ENCODE results near the gene MYRF. TPM values are rescaled to one million over a fixed set of nuclear protein-coding genes. Genes with fewer than 3 reads are reported as not detected.

The MYRF gene
- total RNA-seq, 2 experiments from 2014 or later: 2.8 to 2.9 TPM

- H3K27me3 Mint-ChIP-seq (ENCODE audit: low read depth): no peaks in the 10 kb centered on the region
- no peaks in the 10 kb centered on the region for H3K9me3 Mint-ChIP-seq (ENCODE audit: insufficient read depth)
- no peak overlapping the region for H3K27ac Mint-ChIP-seq
- ChIA-PET CTCF (interaction anchor here (0.5 to 3.1 kb wide), 39 partner anchors 10 to 397 kb away, joined by 3 to 44 read pairs (median 4); partner anchors contain the start of genes DAGLA, FEN1 and TMEM258), POLR2A (no interaction called here)
- H3K4me1 Mint-ChIP-seq (ENCODE audit: low read depth): peaks cover 2% of the 10 kb centered on the region
- DNase-seq (peak; percentile 88), ATAC-seq (peak; percentile 96)
- H3K36me3 Mint-ChIP-seq (ENCODE audit: low read depth): no peaks in the 10 kb centered on the region
- H3K4me3 Mint-ChIP-seq: no peak overlapping the region
Measured at GRCh38 chr11:61733120-61733978, 19.1 kb upstream of the MYRF start.

- CTCF ChIA-PET: interaction anchor here (1.3 to 2.1 kb wide), 5 partner anchors 11 to 56 kb away, joined by 4 to 19 read pairs (median 11); no protein-coding TSS in a partner anchor
- H3K27ac Mint-ChIP-seq: no peak overlapping the region
- DNase-seq (no peak), ATAC-seq (no peak)
- H3K9me3 Mint-ChIP-seq (ENCODE audit: insufficient read depth): no peaks in the 10 kb centered on the region
- H3K27me3 Mint-ChIP-seq (ENCODE audit: low read depth): no peaks in the 10 kb centered on the region
- POLR2A ChIA-PET: no interaction called here
- peaks cover 2% of the 10 kb centered on the region for H3K4me1 Mint-ChIP-seq (ENCODE audit: low read depth)
- no peak overlapping the region for H3K4me3 Mint-ChIP-seq
- no peaks in the 10 kb centered on the region for H3K36me3 Mint-ChIP-seq (ENCODE audit: low read depth)
Measured at GRCh38 chr11:61734767-61735166, 17.7 kb upstream of the MYRF start.

GRCh38 chr11:61735391-61735790 is 17.0 kb upstream of the MYRF start:
- ChIA-PET CTCF (interaction anchor here (1.3 to 1.4 kb wide), 2 partner anchors 12 to 62 kb away, joined by 3 to 4 read pairs; no protein-coding TSS in a partner anchor), POLR2A (no interaction called here)
- no peak for DNase-seq
- ATAC-seq: no peak
- Mint-ChIP-seq H3K4me1 (ENCODE audit: low read depth) (peaks cover 2% of the 10 kb centered on the region), H3K9me3 (ENCODE audit: insufficient read depth) (no peaks in the 10 kb centered on the region), H3K4me3 (no peak overlapping the region), H3K27ac (no peak overlapping the region), H3K36me3 (ENCODE audit: low read depth) (no peaks in the 10 kb centered on the region), H3K27me3 (ENCODE audit: low read depth) (no peaks in the 10 kb centered on the region)

GRCh38 chr11:61736310-61736709 is 16.1 kb upstream of the MYRF start:
- no peak overlapping the region for H3K4me3 Mint-ChIP-seq
- H3K9me3 Mint-ChIP-seq (ENCODE audit: insufficient read depth): no peaks in the 10 kb centered on the region
- ChIA-PET CTCF (interaction anchor here (1.4 kb wide), 1 partner anchor 61 kb away, joined by 3 read pairs; no protein-coding TSS in a partner anchor), POLR2A (no interaction called here)
- no peak for DNase-seq
- H3K27ac Mint-ChIP-seq: no peak overlapping the region
- no peaks in the 10 kb centered on the region for H3K36me3 Mint-ChIP-seq (ENCODE audit: low read depth)
- H3K27me3 Mint-ChIP-seq (ENCODE audit: low read depth): no peaks in the 10 kb centered on the region
- H3K4me1 Mint-ChIP-seq (ENCODE audit: low read depth): peaks cover 2% of the 10 kb centered on the region
- no peak for ATAC-seq

- DNase-seq: no peak
- ChIA-PET CTCF (no interaction called here), POLR2A (no interaction called here)
Measured at GRCh38 chr11:61737131-61737530, 15.3 kb upstream of the MYRF start.

GRCh38 chr11:61737636-61738386 is 14.6 kb upstream of the MYRF start:
- Mint-ChIP-seq H3K4me1 (ENCODE audit: low read depth) (peaks cover 2% of the 10 kb centered on the region), H3K27me3 (ENCODE audit: low read depth) (no peaks in the 10 kb centered on the region), H3K27ac (no peak overlapping the region), H3K4me3 (no peak overlapping the region), H3K9me3 (ENCODE audit: insufficient read depth) (no peaks in the 10 kb centered on the region), H3K36me3 (ENCODE audit: low read depth) (no peaks in the 10 kb centered on the region)
- POLR2A ChIA-PET: no interaction called here
- DNase-seq (no peak), ATAC-seq (no peak)
- CTCF ChIA-PET: interaction anchor here (1.3 kb wide), 1 partner anchor 10 kb away, joined by 7 read pairs; no protein-coding TSS in a partner anchor

More at GRCh38 chr11:61737131-61737530, 15.3 kb upstream of the MYRF start:
- Mint-ChIP-seq H3K4me3 (no peak overlapping the region), H3K9me3 (ENCODE audit: insufficient read depth) (no peaks in the 10 kb centered on the region), H3K27me3 (ENCODE audit: low read depth) (no peaks in the 10 kb centered on the region), H3K36me3 (ENCODE audit: low read depth) (no peaks in the 10 kb centered on the region), H3K4me1 (ENCODE audit: low read depth) (peaks cover 2% of the 10 kb centered on the region), H3K27ac (no peak overlapping the region)
- ATAC-seq: no peak

- ChIA-PET POLR2A (no interaction called here), CTCF (interaction anchor here (1.3 kb wide), 1 partner anchor 9 kb away, joined by 7 read pairs; no protein-coding TSS in a partner anchor)
- no peaks in the 10 kb centered on the region for H3K36me3 Mint-ChIP-seq (ENCODE audit: low read depth)
- H3K9me3 Mint-ChIP-seq (ENCODE audit: insufficient read depth): no peaks in the 10 kb centered on the region
- H3K27me3 Mint-ChIP-seq (ENCODE audit: low read depth): no peaks in the 10 kb centered on the region
- no peak overlapping the region for H3K27ac Mint-ChIP-seq
- ATAC-seq (no peak), DNase-seq (no peak)
- no peaks in the 10 kb centered on the region for H3K4me1 Mint-ChIP-seq (ENCODE audit: low read depth)
- no peak overlapping the region for H3K4me3 Mint-ChIP-seq
Measured at GRCh38 chr11:61738776-61739175, 13.7 kb upstream of the MYRF start.

GRCh38 chr11:61739413-61739812 is 13.0 kb upstream of the MYRF start:
- no peaks in the 10 kb centered on the region for H3K27me3 Mint-ChIP-seq (ENCODE audit: low read depth)
- no peak overlapping the region for H3K4me3 Mint-ChIP-seq
- ChIA-PET POLR2A (no interaction called here), CTCF (no interaction called here)
- no peaks in the 10 kb centered on the region for H3K4me1 Mint-ChIP-seq (ENCODE audit: low read depth)
- no peak overlapping the region for H3K27ac Mint-ChIP-seq
- no peaks in the 10 kb centered on the region for H3K9me3 Mint-ChIP-seq (ENCODE audit: insufficient read depth)
- H3K36me3 Mint-ChIP-seq (ENCODE audit: low read depth): no peaks in the 10 kb centered on the region
- DNase-seq (no peak), ATAC-seq (no peak)

- Mint-ChIP-seq H3K9me3 (ENCODE audit: insufficient read depth) (no peaks in the 10 kb centered on the region), H3K4me1 (ENCODE audit: low read depth) (no peaks in the 10 kb centered on the region), H3K27me3 (ENCODE audit: low read depth) (no peaks in the 10 kb centered on the region)
Measured at GRCh38 chr11:61739966-61740365, 12.5 kb upstream of the MYRF start.

GRCh38 chr11:61742391-61742790 is 10.0 kb upstream of the MYRF start:
- Mint-ChIP-seq H3K9me3 (ENCODE audit: insufficient read depth) (no peaks in the 10 kb centered on the region), H3K27me3 (ENCODE audit: low read depth) (no peaks in the 10 kb centered on the region), H3K27ac (no peak overlapping the region), H3K36me3 (ENCODE audit: low read depth) (no peaks in the 10 kb centered on the region), H3K4me1 (ENCODE audit: low read depth) (no peaks in the 10 kb centered on the region), H3K4me3 (no peak overlapping the region)
- ATAC-seq: no peak
- no peak for DNase-seq
- CTCF ChIA-PET: no interaction called here
- POLR2A ChIA-PET: no interaction called here

More at GRCh38 chr11:61739966-61740365, 12.5 kb upstream of the MYRF start:
- no peak overlapping the region for H3K27ac Mint-ChIP-seq
- no peaks in the 10 kb centered on the region for H3K36me3 Mint-ChIP-seq (ENCODE audit: low read depth)
- ChIA-PET CTCF (no interaction called here), POLR2A (no interaction called here)
- peak; percentile 19 for ATAC-seq
- H3K4me3 Mint-ChIP-seq: no peak overlapping the region
- no peak for DNase-seq

GRCh38 chr11:61743486-61744095 is 8.8 kb upstream of the MYRF start:
- CTCF ChIA-PET: interaction anchor here (0.9 to 1.4 kb wide), 2 partner anchors 10 to 45 kb away, joined by 3 to 7 read pairs; no protein-coding TSS in a partner anchor
- ATAC-seq (no peak), DNase-seq (no peak)
- Mint-ChIP-seq H3K9me3 (ENCODE audit: insufficient read depth) (no peaks in the 10 kb centered on the region), H3K36me3 (ENCODE audit: low read depth) (no peaks in the 10 kb centered on the region), H3K4me3 (no peak overlapping the region), H3K27me3 (ENCODE audit: low read depth) (no peaks in the 10 kb centered on the region), H3K4me1 (ENCODE audit: low read depth) (no peaks in the 10 kb centered on the region), H3K27ac (no peak overlapping the region)
- POLR2A ChIA-PET: no interaction called here
